ENCODE data around the gene MS4A7. TPM values are rescaled to one million over a fixed set of nuclear protein-coding genes. Genes with fewer than 3 reads are reported as not detected.

MS4A7 gene
- total RNA-seq, 1 experiment from 2014 or later, result not detected

DNA sequence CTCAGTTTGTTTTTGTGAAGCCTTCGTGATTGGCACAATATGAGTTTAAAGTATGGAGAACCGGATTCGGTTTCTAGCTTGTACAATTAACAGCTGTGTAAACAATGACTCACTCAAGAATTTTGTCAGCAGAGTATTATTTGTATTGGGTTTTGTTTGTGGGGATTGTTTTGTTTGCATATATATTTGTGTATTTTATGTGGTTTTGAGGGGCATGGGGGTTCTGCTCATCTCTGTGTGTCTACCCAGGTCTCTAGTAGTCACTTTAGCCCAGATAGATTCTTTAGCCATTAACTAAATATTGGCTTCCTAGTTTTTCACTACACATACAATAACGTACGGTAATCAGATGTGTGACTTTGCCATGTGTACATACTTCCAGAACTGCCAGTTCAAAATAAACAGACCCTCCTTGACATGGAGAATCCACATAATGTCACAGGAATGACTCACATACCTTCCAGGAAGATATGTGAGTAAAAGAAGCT, 7.5 kb upstream of the MS4A7 start:
- no peak for DNase-seq (ENCODE audit: low read depth)

GRCh38 chr11:60371386-60371785, 6.9 kb upstream of the MS4A7 start:
- no peak for DNase-seq (ENCODE audit: low read depth)

DNA sequence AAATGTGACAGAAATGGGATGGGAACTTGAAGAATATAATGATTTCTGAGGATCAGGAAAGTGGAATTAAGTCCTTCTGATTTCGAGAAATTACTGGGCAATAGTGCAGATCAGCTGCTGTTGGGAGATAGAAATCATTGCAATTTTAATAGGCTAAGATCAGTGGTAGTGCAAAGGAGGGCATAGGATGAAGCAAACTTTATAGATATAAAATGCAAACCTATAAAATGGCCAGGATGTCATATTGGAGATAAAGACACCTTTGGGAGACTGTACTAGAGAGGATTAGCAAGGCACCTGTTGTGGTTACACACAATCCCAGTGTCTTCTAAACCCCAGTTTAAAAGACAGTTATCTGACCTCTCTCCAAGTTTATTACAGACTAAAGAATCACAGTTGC, 6.5 kb upstream of the MS4A7 start:
- DNase-seq (ENCODE audit: low read depth), result no peak

GRCh38 chr11:60372767-60373166, 5.6 kb upstream of the MS4A7 start:
- DNase-seq (ENCODE audit: low read depth), result no peak

- DNase-seq (ENCODE audit: low read depth), result no peak
These were observed 3.0 kb upstream of the MS4A7 start for GRCh38 chr11:60375316-60375715.

GRCh38 chr11:60376601-60377000, 1.7 kb upstream of the MS4A7 start:
- no peak for DNase-seq (ENCODE audit: low read depth)

DNA sequence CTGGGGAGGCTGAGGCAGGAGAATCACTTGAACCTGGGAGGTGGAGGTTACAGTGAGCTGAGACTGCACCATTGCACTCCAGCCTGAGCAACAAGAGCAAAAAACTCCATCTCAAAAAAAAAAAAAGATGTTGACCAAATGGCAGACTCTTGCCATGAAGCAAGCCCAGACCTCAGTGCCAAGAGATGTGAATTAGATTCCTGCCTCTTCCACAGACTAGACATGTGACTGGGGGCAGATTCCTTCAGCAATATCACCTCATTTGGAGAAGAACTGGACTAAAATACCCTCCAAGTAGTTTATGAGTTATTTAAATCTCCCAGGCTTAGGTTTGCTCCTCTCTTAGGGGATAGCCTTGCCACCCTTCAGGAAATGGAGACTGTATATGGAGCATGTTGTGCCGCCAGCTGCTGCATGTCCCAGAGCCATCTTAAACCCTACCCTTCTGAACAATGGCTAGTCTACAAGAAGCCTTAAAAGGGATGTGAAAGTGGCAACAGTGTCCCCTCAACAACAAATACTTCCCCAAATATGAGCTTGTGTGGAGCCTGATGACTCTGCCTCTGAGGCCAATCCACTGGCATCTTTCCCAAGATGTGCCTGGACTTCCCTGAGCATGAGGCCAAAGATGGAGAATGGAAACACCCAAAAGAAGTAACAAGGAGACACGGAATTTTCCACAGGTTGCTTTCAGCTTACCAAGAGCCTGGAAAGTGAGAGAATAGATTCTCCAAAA, 763 bp upstream of the MS4A7 start:
- DNase-seq (ENCODE audit: low read depth), result no peak

DNA sequence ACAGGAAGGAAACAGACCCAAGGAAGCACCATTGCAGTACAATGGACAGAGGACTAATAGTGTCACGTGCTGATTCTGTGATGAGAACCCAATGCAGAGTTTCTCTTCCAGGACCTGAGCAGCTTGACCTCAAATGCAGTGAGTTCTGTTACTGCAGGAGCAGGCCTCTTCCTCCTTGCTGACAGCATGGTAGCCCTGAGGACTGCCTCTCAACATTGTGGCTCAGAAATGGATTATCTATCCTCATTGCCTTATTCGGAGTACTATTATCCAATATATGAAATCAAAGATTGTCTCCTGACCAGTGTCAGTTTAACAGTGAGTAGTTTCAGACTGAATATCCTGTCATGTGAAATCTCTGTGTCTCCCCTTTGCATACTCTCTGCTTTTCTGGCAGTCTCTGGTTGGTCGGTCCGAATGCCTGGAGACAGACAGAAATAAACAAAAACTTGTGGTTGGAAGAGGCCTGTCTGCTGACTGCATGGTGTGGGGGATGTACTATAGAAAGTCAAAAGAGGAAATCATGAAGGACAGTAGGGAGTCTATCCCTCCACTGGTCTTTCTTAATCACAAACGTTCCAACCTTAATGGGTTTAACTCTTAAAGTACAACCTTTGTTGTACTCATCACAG, 11.1 kb downstream of the MS4A7 start:
- DNase-seq (ENCODE audit: low read depth), result no peak

GRCh38 chr11:60390419-60390818, 12.1 kb downstream of the MS4A7 start:
- no peak for DNase-seq (ENCODE audit: low read depth)

GRCh38 chr11:60392361-60392760, 14.0 kb downstream of the MS4A7 start:
- no peak for DNase-seq (ENCODE audit: low read depth)

DNA sequence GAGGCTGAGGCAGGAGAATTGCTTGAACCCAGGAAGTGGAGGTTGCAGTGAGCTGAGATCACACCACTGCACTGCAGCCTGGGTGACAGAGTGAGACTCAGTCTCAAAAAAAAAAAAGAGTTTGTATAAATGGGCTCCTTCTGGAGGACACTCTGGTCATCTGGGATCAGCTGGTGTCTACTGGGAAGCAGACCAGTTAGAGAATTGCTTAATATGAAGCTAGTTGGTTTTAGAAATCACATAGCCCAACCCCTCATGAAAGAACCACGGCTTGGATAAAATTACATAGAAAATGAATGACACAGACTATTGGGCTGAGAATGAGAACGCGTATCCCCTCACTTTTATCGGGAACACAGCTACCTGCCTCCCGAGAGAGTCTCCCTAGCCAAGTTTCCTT, 14.7 kb downstream of the MS4A7 start:
- DNase-seq (ENCODE audit: low read depth), result no peak

- no peak for DNase-seq (ENCODE audit: low read depth)
These were observed 16.5 kb downstream of the MS4A7 start for GRCh38 chr11:60394666-60395380.

GRCh38 chr11:60396382-60396781, 18.1 kb downstream of the MS4A7 start, which contains the start of gene MS4A14:
MS4A14 (plus strand) TSS chr11:60396459; CDS start chr11:60396579, 120 bp downstream.
- DNase-seq (ENCODE audit: low read depth), result no peak

DNA sequence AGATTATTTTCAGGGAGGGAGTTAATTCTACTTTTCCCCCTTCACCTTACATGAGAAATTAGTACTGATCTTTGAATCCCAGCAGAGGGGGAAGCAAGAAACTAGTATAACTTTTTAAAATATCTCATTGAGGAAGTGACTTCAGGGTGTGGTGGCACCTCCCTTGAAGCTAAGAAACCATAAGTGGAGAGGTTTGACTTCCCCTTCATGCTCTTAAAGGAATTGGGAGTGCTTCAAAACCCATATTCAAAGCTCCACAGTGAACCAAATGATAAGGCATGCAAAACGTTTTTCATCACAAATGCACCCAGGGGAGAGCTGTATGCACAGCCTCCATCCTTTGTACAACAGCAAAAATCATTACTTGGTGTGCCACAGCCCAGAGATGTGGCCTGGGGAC, 18.5 kb downstream of the MS4A7 start:
- no peak for DNase-seq (ENCODE audit: low read depth)

- DNase-seq (ENCODE audit: low read depth), result no peak
These were observed 41.7 kb downstream of the MS4A7 start for GRCh38 chr11:60420015-60420414.

DNA sequence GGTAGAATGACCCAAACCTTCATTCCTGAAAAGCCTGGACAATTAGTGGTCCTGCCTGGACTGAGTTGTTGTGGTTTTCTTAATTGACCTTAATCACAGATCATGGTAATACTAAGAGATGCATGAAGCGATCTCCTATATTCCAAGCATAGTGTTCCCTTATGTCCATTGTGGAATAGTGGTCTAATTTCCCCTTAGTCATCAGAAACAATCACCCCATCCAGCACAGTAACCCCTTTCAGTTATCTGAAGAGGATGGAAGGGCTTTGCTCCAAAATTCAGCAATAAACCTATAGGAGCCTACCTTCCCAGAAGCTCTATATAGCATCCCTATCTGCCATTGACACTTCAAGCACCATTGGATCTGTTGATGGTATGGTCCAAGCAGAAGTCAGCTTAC, 44.3 kb downstream of the MS4A7 start:
- DNase-seq (ENCODE audit: low read depth), result no peak

GRCh38 chr11:60428517-60428916, 50.2 kb downstream of the MS4A7 start:
- peak; percentile 68 for DNase-seq (ENCODE audit: low read depth)

DNA sequence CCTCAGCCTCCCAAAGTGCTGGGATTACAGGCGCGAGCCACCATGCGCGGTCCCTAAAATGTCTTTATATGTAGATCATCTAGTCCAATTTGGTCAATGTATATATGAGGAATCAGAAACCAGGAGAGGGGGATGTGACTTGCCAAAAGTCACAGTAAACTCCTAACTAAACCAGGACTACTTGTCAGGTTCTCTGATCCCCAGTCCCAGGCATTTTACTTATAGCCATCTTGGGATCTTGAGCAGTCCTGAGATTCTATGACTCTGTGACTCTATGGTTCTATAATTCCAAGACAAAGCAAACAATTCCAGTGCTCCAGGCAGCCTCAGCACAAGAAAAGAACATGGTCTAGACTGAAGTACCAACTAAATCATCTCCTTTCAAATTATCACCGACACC, 50.9 kb downstream of the MS4A7 start, which contains the start of gene MS4A5:
TSS of gene MS4A5 (plus strand) at position 301 of the 400 bp plus-strand sequence. CDS start 103 bp downstream, outside the sequence.
- no peak for DNase-seq (ENCODE audit: low read depth)

- DNase-seq (ENCODE audit: low read depth), result no peak
These were observed 52.9 kb downstream of the MS4A7 start for GRCh38 chr11:60431251-60431650.

GRCh38 chr11:60433401-60433800, 55.1 kb downstream of the MS4A7 start:
- no peak for DNase-seq (ENCODE audit: low read depth)
